ENCODE results near the gene TBC1D32.
"Not testable (repeated sequence)": the region's sequence is repeated elsewhere in the genome, so short reads cannot be mapped to it uniquely, and the experiment has no call there.

TBC1D32 gene

GRCh38 chr6:121334299-121335086 is at the start of gene TBC1D32:
Gene TBC1D32, minus strand, starts transcription at chr6:121334480. Its CDS starts 50 bp downstream, at chr6:121334430.
- DNase-seq (ENCODE audit: low spot score in 2 of 2) (peak; percentile 85), ATAC-seq (ENCODE audit: low read depth) (peak; percentile 86)
- Mint-ChIP-seq H3K4me3 (peak within 1 kb of the TSS; percentile 97), H3K27me3 (no peaks in the 10 kb centered on the region), H3K9me3 (no peaks in the 10 kb centered on the region), H3K36me3 (no peaks in the 10 kb centered on the region), H3K27ac (peak within 1 kb of the TSS; percentile 98), H3K4me1 (peaks cover 15% of the 10 kb centered on the region)

GRCh38 chr6:121383478-121383877 is 49.2 kb upstream of the TBC1D32 start:
- DNase-seq (ENCODE audit: low spot score in 2 of 2): no peak
- no peaks in the 10 kb centered on the region for H3K36me3 Mint-ChIP-seq
- H3K4me3 Mint-ChIP-seq: no peak overlapping the region
- no peak overlapping the region for H3K27ac Mint-ChIP-seq
- no peaks in the 10 kb centered on the region for H3K27me3 Mint-ChIP-seq
- no peaks in the 10 kb centered on the region for H3K4me1 Mint-ChIP-seq
- ATAC-seq (ENCODE audit: low read depth): no peak
- H3K9me3 Mint-ChIP-seq: no peaks in the 10 kb centered on the region

- Mint-ChIP-seq H3K36me3 (no peaks in the 10 kb centered on the region), H3K9me3 (no peaks in the 10 kb centered on the region)
Measured at GRCh38 chr6:121382467-121383121, 48.3 kb upstream of the TBC1D32 start.

GRCh38 chr6:121376411-121376810 is 42.1 kb upstream of the TBC1D32 start:
- no peak overlapping the region for H3K27ac Mint-ChIP-seq
- H3K9me3 Mint-ChIP-seq: peaks cover 2% of the 10 kb centered on the region
- ATAC-seq (ENCODE audit: low read depth): no peak
- no peak overlapping the region for H3K4me3 Mint-ChIP-seq
- DNase-seq (ENCODE audit: low spot score in 2 of 2): no peak
- H3K27me3 Mint-ChIP-seq: no peaks in the 10 kb centered on the region
- H3K36me3 Mint-ChIP-seq: no peaks in the 10 kb centered on the region
- no peaks in the 10 kb centered on the region for H3K4me1 Mint-ChIP-seq

More at GRCh38 chr6:121382467-121383121, 48.3 kb upstream of the TBC1D32 start:
- H3K27ac Mint-ChIP-seq: no peak overlapping the region
- no peaks in the 10 kb centered on the region for H3K27me3 Mint-ChIP-seq
- H3K4me3 Mint-ChIP-seq: no peak overlapping the region
- ATAC-seq (ENCODE audit: low read depth) (no peak), DNase-seq (ENCODE audit: low spot score in 2 of 2) (no peak)
- H3K4me1 Mint-ChIP-seq: no peaks in the 10 kb centered on the region

GRCh38 chr6:121374219-121374618 is 39.9 kb upstream of the TBC1D32 start:
- not testable (repeated sequence) for H3K4me1 Mint-ChIP-seq; H3K4me3 Mint-ChIP-seq; H3K9me3 Mint-ChIP-seq; DNase-seq (ENCODE audit: low spot score in 2 of 2); ATAC-seq (ENCODE audit: low read depth); H3K36me3 Mint-ChIP-seq; H3K27me3 Mint-ChIP-seq; H3K27ac Mint-ChIP-seq

- no peak overlapping the region for H3K27ac Mint-ChIP-seq
- H3K9me3 Mint-ChIP-seq: no peaks in the 10 kb centered on the region
- no peaks in the 10 kb centered on the region for H3K36me3 Mint-ChIP-seq
- peaks cover 7% of the 10 kb centered on the region for H3K27me3 Mint-ChIP-seq
- no peak for ATAC-seq (ENCODE audit: low read depth)
- no peak overlapping the region for H3K4me3 Mint-ChIP-seq
- no peaks in the 10 kb centered on the region for H3K4me1 Mint-ChIP-seq
- DNase-seq (ENCODE audit: low spot score in 2 of 2): no peak
Measured at GRCh38 chr6:121365536-121366521, 31.5 kb upstream of the TBC1D32 start.

- Mint-ChIP-seq H3K4me1 (no peaks in the 10 kb centered on the region), H3K4me3 (no peak overlapping the region), H3K9me3 (no peaks in the 10 kb centered on the region), H3K27ac (no peak overlapping the region), H3K36me3 (no peaks in the 10 kb centered on the region), H3K27me3 (peaks cover 8% of the 10 kb centered on the region)
- DNase-seq (ENCODE audit: low spot score in 2 of 2): no peak
- ATAC-seq (ENCODE audit: low read depth): peak; percentile 31
Measured at GRCh38 chr6:121356575-121356974, 22.3 kb upstream of the TBC1D32 start.

GRCh38 chr6:121354764-121355163 is 20.5 kb upstream of the TBC1D32 start:
- no peaks in the 10 kb centered on the region for H3K9me3 Mint-ChIP-seq
- H3K4me3 Mint-ChIP-seq: no peak overlapping the region
- H3K27me3 Mint-ChIP-seq: peaks cover 7% of the 10 kb centered on the region
- no peaks in the 10 kb centered on the region for H3K4me1 Mint-ChIP-seq
- no peaks in the 10 kb centered on the region for H3K36me3 Mint-ChIP-seq
- ATAC-seq (ENCODE audit: low read depth) (no peak), DNase-seq (ENCODE audit: low spot score in 2 of 2) (no peak)
- H3K27ac Mint-ChIP-seq: no peak overlapping the region

- H3K27ac Mint-ChIP-seq: no peak overlapping the region
- H3K4me1 Mint-ChIP-seq: no peaks in the 10 kb centered on the region
- H3K4me3 Mint-ChIP-seq: no peak overlapping the region
- no peaks in the 10 kb centered on the region for H3K9me3 Mint-ChIP-seq
- ATAC-seq (ENCODE audit: low read depth): no peak
- no peaks in the 10 kb centered on the region for H3K36me3 Mint-ChIP-seq
- no peak for DNase-seq (ENCODE audit: low spot score in 2 of 2)
- H3K27me3 Mint-ChIP-seq: peaks cover 7% of the 10 kb centered on the region
Measured at GRCh38 chr6:121352941-121353340, 18.7 kb upstream of the TBC1D32 start.

- Mint-ChIP-seq H3K27me3 (peaks cover 7% of the 10 kb centered on the region), H3K4me1 (no peaks in the 10 kb centered on the region), H3K36me3 (no peaks in the 10 kb centered on the region), H3K4me3 (no peak overlapping the region), H3K9me3 (no peaks in the 10 kb centered on the region), H3K27ac (no peak overlapping the region)
- DNase-seq (ENCODE audit: low spot score in 2 of 2) (no peak), ATAC-seq (ENCODE audit: low read depth) (no peak)
Measured at GRCh38 chr6:121351916-121352315, 17.6 kb upstream of the TBC1D32 start.

- no peak for DNase-seq (ENCODE audit: low spot score in 2 of 2)
- H3K4me1 Mint-ChIP-seq: no peaks in the 10 kb centered on the region
- no peak overlapping the region for H3K27ac Mint-ChIP-seq
- H3K4me3 Mint-ChIP-seq: no peak overlapping the region
- peaks cover 7% of the 10 kb centered on the region for H3K27me3 Mint-ChIP-seq
- no peak for ATAC-seq (ENCODE audit: low read depth)
- no peaks in the 10 kb centered on the region for H3K9me3 Mint-ChIP-seq
- no peaks in the 10 kb centered on the region for H3K36me3 Mint-ChIP-seq
Measured at GRCh38 chr6:121349596-121349995, 15.3 kb upstream of the TBC1D32 start.

- no peak overlapping the region for H3K27ac Mint-ChIP-seq
- DNase-seq (ENCODE audit: low spot score in 2 of 2) (no peak), ATAC-seq (ENCODE audit: low read depth) (no peak)
- no peaks in the 10 kb centered on the region for H3K4me1 Mint-ChIP-seq
- H3K4me3 Mint-ChIP-seq: no peak overlapping the region
- no peaks in the 10 kb centered on the region for H3K9me3 Mint-ChIP-seq
- H3K27me3 Mint-ChIP-seq: peaks cover 8% of the 10 kb centered on the region
- H3K36me3 Mint-ChIP-seq: no peaks in the 10 kb centered on the region
Measured at GRCh38 chr6:121347484-121347883, 13.2 kb upstream of the TBC1D32 start.

- no peak for ATAC-seq (ENCODE audit: low read depth)
- Mint-ChIP-seq H3K27ac (no peak overlapping the region), H3K36me3 (no peaks in the 10 kb centered on the region), H3K27me3 (peaks cover 7% of the 10 kb centered on the region), H3K4me3 (no peak overlapping the region), H3K9me3 (no peaks in the 10 kb centered on the region), H3K4me1 (no peaks in the 10 kb centered on the region)
- DNase-seq (ENCODE audit: low spot score in 2 of 2): no peak
Measured at GRCh38 chr6:121344539-121344938, 10.3 kb upstream of the TBC1D32 start.

Data from memory B cell (primary cell).